GM21576 (cell line): ENCODE measurements around the gene SLC38A9.
"Not testable (repeated sequence)": the region's sequence is repeated elsewhere in the genome, so short reads cannot be mapped to it uniquely, and the experiment has no call there.

Experiments
- ATAC-seq: cut with Tn5 transposase; IDR thresholded peaks from one replicate; pipeline ENCODE4 v1.9.1; 2021; ENCODE audit warnings: mild to moderate bottlenecking, moderate library complexity; ENCODE audit not compliant: unreplicated experiment

The SLC38A9 gene

DNA sequence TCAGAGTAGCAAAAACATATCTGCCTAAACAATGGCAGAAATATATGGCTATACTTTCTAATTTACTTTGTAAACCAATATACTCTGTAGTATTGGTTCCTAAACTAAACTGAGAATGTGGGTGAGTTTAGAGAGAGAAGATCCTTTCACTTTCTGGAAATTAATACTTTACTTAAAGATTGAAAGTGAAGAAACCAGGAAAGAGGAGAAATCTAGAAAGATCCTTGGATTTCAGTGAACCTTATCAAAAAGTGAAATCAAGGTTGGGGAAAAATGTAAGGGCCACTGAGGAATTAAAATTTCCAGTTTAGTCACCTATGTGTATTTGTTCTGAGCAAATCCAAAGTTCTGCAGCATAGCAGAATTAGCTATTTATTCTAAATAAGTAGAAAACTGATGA is 5.9 kb downstream of the SLC38A9 start:
- no peak for ATAC-seq

GRCh38 chr5:55702598-55703345 is 9.4 kb downstream of the SLC38A9 start:
- ATAC-seq, result no peak

DNA sequence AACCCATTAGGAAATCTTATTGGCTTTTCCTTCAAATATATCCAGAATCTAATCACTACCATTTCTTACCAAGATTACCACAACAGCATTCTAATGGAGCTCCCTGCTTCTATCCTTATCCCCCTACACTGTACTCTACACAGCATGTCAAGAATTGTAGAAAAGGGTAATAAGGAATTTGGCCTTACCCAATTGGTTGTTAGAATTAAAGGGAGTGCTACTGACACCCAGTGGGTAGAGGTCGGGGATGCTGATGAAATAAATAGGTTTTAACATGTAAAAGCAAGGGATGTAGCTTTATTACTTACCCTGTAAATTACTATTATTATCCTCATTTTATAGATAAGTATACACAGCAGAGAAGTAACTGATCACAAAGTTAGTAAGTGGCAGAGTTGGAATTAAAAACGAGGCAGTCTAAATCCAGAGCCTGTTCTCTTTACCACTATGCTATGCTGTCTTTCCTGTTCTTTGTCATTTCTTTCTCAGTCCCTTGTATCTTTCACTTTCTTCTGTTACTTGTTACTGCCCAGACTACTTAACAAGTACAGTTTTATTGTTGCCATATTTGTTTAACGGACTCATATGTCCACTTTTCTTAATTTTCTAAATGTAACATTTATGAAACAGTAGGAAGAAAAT is 10.5 kb downstream of the SLC38A9 start:
- no peak for ATAC-seq

DNA sequence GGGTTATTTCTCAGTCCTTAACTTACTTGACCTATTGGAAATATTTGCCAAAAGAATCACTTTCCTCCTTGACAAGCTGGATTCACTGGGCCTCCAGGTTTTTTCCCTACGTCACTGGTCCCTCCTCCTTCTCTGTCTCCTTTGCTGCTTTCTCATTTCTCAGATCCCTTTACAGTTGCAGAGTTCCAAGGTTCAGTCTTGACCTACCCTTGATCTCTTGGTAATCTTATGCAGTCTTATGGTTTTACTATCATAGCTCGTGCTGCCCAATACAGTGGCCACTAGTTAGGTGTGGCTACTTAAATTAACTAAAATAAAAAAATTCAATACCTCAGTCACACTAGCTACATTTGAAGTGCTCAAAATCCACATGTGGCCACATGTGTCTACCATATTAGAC is 11.4 kb downstream of the SLC38A9 start:
- no peak for ATAC-seq

GRCh38 chr5:55699041-55699688 is 13.0 kb downstream of the SLC38A9 start:
- no peak for ATAC-seq

- ATAC-seq, result not testable (repeated sequence)
Observed at GRCh38 chr5:55696704-55697103, 15.4 kb downstream of the SLC38A9 start.

- ATAC-seq, result no peak
Observed at GRCh38 chr5:55694152-55694830, 17.8 kb downstream of the SLC38A9 start.

DNA sequence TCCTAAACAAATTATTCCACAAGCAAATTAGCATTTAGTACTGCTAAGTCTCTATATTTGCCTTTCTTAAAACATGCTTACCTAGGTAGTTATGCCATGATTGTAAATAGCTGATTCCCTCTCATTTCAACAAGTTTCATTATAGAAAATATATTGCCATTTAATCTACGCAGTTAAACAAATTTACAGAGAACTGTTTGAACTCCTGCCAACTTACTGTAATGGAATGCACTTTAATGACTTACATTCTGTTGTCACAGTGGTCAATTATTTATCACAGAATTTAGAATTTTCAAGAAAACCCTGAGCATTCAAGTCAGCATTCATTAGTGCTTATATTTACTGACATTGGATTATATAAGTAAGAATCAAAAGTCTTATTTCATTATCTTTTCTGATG is 19.6 kb downstream of the SLC38A9 start:
- no peak for ATAC-seq

DNA sequence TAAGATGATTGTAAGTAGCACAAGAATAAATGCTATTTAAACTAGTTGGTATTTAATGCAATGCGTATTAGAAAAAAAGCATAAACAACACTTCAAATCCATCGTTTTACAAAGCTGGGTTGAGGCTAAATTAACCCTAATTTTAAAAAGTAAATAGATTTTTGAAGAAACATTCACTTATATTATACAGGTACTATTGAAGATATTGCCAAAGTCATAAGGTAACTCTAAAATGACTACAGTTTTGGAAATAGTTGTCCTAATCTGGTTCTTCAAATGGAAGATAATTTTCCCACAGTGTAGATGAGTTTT is 20.1 kb downstream of the SLC38A9 start:
- ATAC-seq, result no peak

DNA sequence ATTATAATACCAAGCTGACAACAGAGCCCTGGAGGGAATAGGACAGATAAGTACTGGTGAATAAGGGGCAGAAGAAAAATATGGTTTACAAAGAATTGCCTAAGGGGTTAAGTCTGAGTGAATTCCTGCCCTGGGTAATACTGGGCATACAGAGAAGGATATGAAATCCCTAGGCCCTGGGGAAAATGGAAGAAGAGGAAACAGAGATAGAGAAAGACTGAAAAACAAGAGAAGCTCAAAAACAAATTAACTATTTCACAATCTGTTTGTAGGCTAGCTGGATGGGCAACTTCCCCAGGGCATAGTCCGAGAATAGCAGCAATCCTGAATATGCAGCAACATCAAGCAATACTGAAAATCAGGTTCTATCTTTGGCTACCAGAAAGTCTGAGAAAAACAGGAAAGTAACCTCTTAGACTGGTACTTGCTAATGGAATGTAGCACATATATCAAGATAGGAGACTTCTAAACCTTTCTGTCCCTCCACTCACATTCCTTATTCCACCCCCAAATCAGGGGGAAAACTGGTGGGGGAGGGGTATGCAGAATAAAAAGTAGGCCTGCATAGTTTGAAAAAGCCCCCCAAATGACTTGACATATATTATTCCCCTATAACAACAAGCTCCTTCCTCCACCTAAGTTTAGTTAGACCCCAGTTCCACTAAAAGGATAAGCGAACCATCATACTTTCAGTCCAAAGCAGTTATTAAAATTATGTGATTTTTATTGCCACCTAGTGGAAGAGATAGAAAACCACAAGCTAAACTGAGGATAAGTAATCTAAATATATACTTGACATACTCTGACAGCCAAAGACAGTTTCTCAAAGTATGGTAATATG is 20.6 kb downstream of the SLC38A9 start:
- no peak for ATAC-seq

DNA sequence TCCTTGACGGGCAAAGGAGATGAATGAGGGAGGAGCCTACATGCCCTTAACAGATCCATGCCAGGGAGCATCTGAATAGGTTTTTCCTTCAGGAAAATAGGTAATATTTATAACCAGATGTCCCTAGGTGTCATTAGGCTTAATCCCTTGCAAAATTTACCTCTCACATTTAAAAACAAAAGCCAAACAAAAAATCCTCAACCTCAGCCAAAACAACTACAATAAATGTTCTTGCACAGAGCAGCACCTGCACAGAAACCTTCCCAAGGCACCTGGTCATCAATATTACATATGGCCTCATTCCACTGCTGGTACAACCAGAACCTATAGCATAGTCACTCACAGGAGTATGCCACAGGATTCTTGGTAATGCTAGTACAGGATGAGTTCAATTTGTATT is 30.1 kb downstream of the SLC38A9 start:
- no peak for ATAC-seq

DNA sequence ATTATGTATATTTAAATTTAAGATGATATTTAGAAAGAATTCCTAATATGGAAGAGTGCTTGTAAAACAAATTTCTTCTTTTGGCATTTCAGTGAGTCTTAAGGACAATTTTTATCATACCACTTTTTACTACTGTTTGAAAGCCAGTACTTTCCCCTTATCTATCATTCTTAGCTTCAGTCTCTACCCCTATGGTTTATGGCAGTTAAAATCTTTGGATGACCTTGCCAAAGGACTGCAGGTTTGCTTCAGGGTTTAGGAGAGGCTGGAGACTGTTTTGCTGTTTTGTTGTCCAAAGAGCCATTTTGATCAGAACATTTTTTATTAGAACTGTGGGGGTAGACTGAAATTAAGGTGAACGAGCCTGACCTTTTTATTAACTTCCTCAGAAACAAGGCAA is 30.8 kb downstream of the SLC38A9 start:
- no peak for ATAC-seq

DNA sequence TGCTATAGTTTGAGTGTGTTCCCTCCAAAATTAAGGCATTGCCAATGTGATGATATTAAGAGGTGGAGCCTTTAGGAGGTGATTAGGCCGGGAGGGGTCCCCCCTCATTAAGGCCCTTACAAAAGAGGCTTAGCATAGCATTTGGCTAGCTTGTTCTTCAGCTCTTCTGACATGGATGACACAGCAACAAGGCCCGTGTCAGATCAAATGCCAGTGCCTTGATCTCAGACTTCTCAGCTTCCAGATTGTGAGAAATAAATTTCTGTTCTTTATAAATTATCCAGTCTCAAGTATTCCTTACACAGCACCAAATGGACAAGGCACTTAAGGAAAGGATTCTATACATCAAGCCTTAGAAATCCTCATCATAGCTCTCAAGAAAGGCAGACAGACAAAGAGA is 31.8 kb downstream of the SLC38A9 start:
- no peak for ATAC-seq

DNA sequence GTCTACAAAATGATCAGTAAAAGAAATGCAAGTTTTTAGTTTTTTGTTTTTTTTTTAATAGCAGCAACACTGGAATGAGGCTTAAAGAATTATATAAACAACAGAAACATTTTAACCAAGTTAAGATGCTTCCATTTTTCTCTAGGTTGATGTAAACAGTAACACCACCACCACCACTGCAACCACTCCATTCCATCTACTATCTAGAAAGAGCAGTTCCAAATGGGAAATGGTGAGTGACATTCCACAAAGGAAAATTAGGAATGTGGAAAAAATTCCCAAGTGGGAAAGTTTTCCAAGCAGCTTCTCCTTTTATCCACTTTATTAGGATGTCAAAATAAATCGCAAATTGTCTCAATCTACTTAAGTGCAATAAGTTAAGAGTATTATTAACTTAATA is 32.6 kb downstream of the SLC38A9 start:
- no peak for ATAC-seq

- no peak for ATAC-seq
Observed at GRCh38 chr5:55675119-55675518, 37.0 kb downstream of the SLC38A9 start.

GRCh38 chr5:55674340-55674739 is 37.8 kb downstream of the SLC38A9 start:
- ATAC-seq, result no peak

GRCh38 chr5:55672477-55672911 is 39.6 kb downstream of the SLC38A9 start:
- ATAC-seq, result no peak

DNA sequence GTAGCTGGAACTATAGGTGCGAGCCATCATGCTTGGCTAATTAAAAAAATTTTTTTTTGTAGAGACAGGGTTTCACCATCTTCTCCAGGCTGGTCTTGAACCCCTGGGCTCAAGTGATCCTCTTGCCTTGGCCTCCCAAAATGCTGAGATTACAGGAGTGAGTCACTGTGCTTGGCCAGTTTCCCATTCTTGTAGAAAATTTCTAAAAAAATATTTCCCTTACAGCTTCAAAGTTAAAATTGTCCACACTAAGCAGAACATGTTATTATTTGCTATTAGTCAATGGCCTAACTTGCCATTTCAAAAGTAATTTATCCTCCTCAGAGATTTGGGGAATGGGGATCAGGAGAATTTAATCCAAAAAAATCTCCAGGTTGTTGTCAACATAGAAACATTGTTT is 40.1 kb downstream of the SLC38A9 start:
- ATAC-seq, result no peak

DNA sequence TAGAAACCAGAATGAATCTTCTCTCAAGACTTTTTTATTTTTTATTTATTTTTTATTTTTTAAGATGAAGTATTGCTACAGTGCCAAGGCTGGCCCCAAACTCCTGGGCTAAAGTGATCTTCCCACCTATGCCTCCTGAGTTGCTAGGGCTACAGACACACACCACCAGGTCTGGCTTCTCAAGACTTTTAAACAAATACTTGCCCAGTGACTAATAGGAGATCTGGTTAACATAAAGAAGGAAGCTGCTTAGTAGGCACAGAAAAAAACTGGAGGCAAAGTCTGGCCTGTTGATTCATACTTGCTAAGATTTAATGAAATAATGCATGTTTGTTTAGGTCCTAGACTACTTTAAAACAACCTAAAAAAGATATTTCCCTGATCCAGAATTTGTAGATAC is 43.8 kb downstream of the SLC38A9 start:
- no peak for ATAC-seq

DNA sequence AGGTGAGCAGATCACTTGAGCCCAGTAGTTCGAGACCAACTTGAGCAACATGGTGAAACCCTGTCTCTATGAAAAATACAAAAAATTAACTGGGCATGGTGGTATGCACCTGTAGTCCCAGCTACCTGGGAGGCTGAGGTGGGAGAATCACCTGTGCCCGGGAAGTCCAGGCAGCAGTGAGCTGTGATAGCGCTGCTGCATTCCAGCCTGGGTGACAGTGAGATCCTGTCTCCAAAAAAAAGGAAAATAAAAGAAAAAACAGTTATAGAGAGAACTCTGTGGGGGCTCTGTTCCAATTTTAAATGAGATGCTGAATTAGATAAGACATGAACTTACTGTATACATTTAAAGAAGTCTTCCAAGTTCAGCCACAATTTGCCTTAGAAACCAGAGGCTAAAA is 44.2 kb downstream of the SLC38A9 start:
- ATAC-seq, result no peak

- no peak for ATAC-seq
Observed at GRCh38 chr5:55665065-55665464, 47.1 kb downstream of the SLC38A9 start.
